B cell (primary cell): Measurements from ENCODE around the gene LCOR. TPM values are rescaled to one million over a fixed set of nuclear protein-coding genes. Genes with fewer than 3 reads are reported as not detected.

Experiments used
- ATAC-seq: fragments of 200-7000 bp; cut with Tn5 transposase; one replicate; pipeline ENCODE4 v1.10.0; 2021; ENCODE audit warnings: low read depth, mild to moderate bottlenecking, moderate number of reproducible peaks, moderate library complexity
- CTCF ChIA-PET: fragments of 350-600 bp; sonication (Branson Sonifier 250); formaldehyde crosslinking; loops from one replicate; lab custom pipeline; 2021; ENCODE audit warnings: antibody characterized with exemption, inconsistent platforms; lab: Charles Lee
- POLR2A ChIA-PET: fragments of 350-600 bp; sonication (Branson Sonifier 250); formaldehyde crosslinking; loops from one replicate; lab custom pipeline; 2021; ENCODE audit warnings: antibody characterized with exemption; lab: Charles Lee
- DNase-seq: peaks from one replicate; pipeline ENCODE4 v3.0.0; 2013
- H2AFZ ChIP-seq: 2 replicates; pipeline ENCODE4 v1.6.1; 2012; ENCODE audit warnings: mild to moderate bottlenecking, low read depth, low read length; ENCODE audit not compliant: insufficient read depth, poor library complexity, severe bottlenecking
- H3K27ac ChIP-seq, 2 donors: 1 replicate in 1 of 2; 2 replicates in 1 of 2; pipeline ENCODE4 v1.5.1; 2012 to 2013; ENCODE audit warnings: low read length in 2 of 2, mild to moderate bottlenecking in 2 of 2, moderate library complexity in 1 of 2
- H3K27me3 ChIP-seq, 4 experiments: fragments of 200-600 bp in 1 of 4; sonication (generic) in 1 of 4; replicated peaks in 1 of 4; 1 replicate in 2 of 4; 2 replicates in 2 of 4; pipeline versions ENCODE4 v1.6.1 to v1.7.0; 2013 to 2016; ENCODE audit warnings: low read length in 3 of 4, mild to moderate bottlenecking in 2 of 4, mixed read lengths in 1 of 4, moderate library complexity in 1 of 4; ENCODE audit not compliant: insufficient read depth in 4 of 4, control insufficient read depth in 3 of 4; ENCODE audit errors: control extremely low read depth in 1 of 4
- H3K36me3 ChIP-seq, 2 experiments: replicated peaks in 1 of 2; 1 replicate in 1 of 2; 2 replicates in 1 of 2; pipeline versions ENCODE4 v1.6.1 to v1.7.1; 2013; ENCODE audit warnings: low read length in 1 of 2; ENCODE audit not compliant: insufficient read depth in 2 of 2, control insufficient read depth in 1 of 2; ENCODE audit errors: control extremely low read depth in 1 of 2, extremely low read depth in 1 of 2
- H3K4me1 ChIP-seq, 2 donors: fragments of 200-600 bp in 1 of 2; sonication (generic) in 1 of 2; 1 replicate in 1 of 2; 2 replicates in 1 of 2; pipeline versions ENCODE4 v1.5.1 to v1.6.1; 2013 to 2017; ENCODE audit warnings: low read length in 2 of 2; ENCODE audit not compliant: control insufficient read depth in 2 of 2, insufficient read depth in 2 of 2
- H3K4me2 ChIP-seq: replicated peaks from 2 replicates; pipeline ENCODE3; 2012; ENCODE audit warnings: mild to moderate bottlenecking, low read depth, low read length; ENCODE audit not compliant: poor library complexity, severe bottlenecking
- H3K4me3 ChIP-seq, 5 experiments: fragments of 200-600 bp in 1 of 5; sonication (generic) in 1 of 5; 1 replicate in 3 of 5; 2 replicates in 2 of 5; pipeline versions ENCODE4 v1.5.1 to v1.7.0; 2011 to 2016; ENCODE audit warnings: low read length in 4 of 5, mild to moderate bottlenecking in 4 of 5, low read depth in 2 of 5, control low read depth in 1 of 5, moderate library complexity in 1 of 5; ENCODE audit not compliant: insufficient read depth in 1 of 5; ENCODE audit errors: control extremely low read depth in 1 of 5, extremely low read depth in 1 of 5
- H3K79me2 ChIP-seq: fragments of 200-600 bp; sonication (generic); one replicate; pipeline ENCODE4 v1.6.0; 2016; ENCODE audit warnings: low read length; ENCODE audit not compliant: control insufficient read depth, insufficient read depth
- H3K9ac ChIP-seq: fragments of 200-600 bp; sonication (generic); 2 replicates; pipeline ENCODE4 v1.6.1; 2017; ENCODE audit warnings: mild to moderate bottlenecking, low read length, moderate library complexity
- H3K9me3 ChIP-seq, 3 donors: one replicate each; pipeline versions ENCODE4 v1.6.1 to v1.7.1; 2013; ENCODE audit warnings: low read length in 2 of 3; ENCODE audit not compliant: control insufficient read depth in 2 of 3, insufficient read depth in 1 of 3; ENCODE audit errors: control extremely low read depth in 1 of 3
- H4K20me1 ChIP-seq: 2 replicates; pipeline ENCODE4 v1.6.0; 2012; ENCODE audit warnings: mild to moderate bottlenecking, low read length; ENCODE audit not compliant: insufficient read depth, control insufficient read depth, poor library complexity, severe bottlenecking
- H3K27ac Mint-ChIP-seq: one replicate; pipeline ENCODE4 v1.8.0; 2021; ENCODE audit warnings: mixed read lengths
- H3K27me3 Mint-ChIP-seq: one replicate; pipeline ENCODE4 v1.8.0; 2021; ENCODE audit warnings: mixed read lengths
- H3K4me1 Mint-ChIP-seq: one replicate; pipeline ENCODE4 v1.8.0; 2021; ENCODE audit warnings: mixed read lengths
- H3K4me3 Mint-ChIP-seq: one replicate; pipeline ENCODE4 v1.8.0; 2021; ENCODE audit warnings: mixed read lengths
- H3K9me3 Mint-ChIP-seq: one replicate; pipeline ENCODE4 v1.8.0; 2022; ENCODE audit warnings: mixed read lengths; ENCODE audit not compliant: insufficient read depth
- EZH2 ChIP-seq: IDR thresholded peaks from 2 replicates; pipeline ENCODE4 v1.6.1; 2012; ENCODE audit warnings: borderline replicate concordance, low read depth, mild to moderate bottlenecking, moderate library complexity, low read length; ENCODE audit not compliant: insufficient read depth, poor library complexity, severe bottlenecking
- WGBS: methylation state at CpG from one replicate; pipeline ENCODE4 v1.1.5; 2013; ENCODE audit warnings: missing lambda C conversion rate; ENCODE audit not compliant: insufficient coverage; 5-methylcytosine and 5-hydroxymethylcytosine counted together
- intact Hi-C: fragments of 100-400 bp; cut with micrococcal nuclease; formaldehyde crosslinking; loops from one replicate; pipeline ENCODE4 v1.10.0; 2022
- polyA plus RNA-seq: library from polyadenylated mRNA; depleted of rRNA; stranded (reverse); fragments of >200 nt; gene quantifications from 2 replicates; pipeline ENCODE4 v1.2.3, GENCODE V29; 2012
- total RNA-seq, 2 donors: library from RNA; stranded (reverse); fragments of 120-200 nt in 1 of 2; gene quantifications; 1 replicate in 1 of 2; 2 replicates in 1 of 2; pipeline versions ENCODE4 v1.2.3 to v1.2.4, GENCODE V29; 2013 to 2022
- TF ChIP-seq, protein P1 (sequence below): fragments of 200-600 bp; IDR thresholded peaks from one replicate; pipeline ENCODE4 v1.8.0; 2022; ENCODE audit warnings: antibody characterized with exemption, mild to moderate bottlenecking

LCOR gene
- total and polyA plus RNA-seq, 2 donors (not counting 1 experiment from before 2014, with no cell fraction given) = 5.1 to 70.0 TPM

GRCh38 chr10:97016728-97017473, 184.8 kb downstream of the LCOR start:
- no peaks in the 10 kb centered on the region for H3K9me3 Mint-ChIP-seq
- intact Hi-C loops = no loop called here
- ATAC-seq (peak; percentile 24), DNase-seq (no peak)
- peak overlapping the region; percentile 58 for H3K4me2 ChIP-seq
- no peaks in the 10 kb centered on the region for H3K36me3 ChIP-seq
- H3K4me3 Mint-ChIP-seq = peak overlapping the region; percentile 70
- peak overlapping the region; percentile 27 for H2AFZ ChIP-seq
- peaks cover 4 to 12% of the 10 kb centered on the region in 2 donors for H3K4me1 ChIP-seq
- ChIA-PET POLR2A (no interaction called here), CTCF (interaction anchor here (0.7 to 2.3 kb wide), 5 partner anchors 9 to 193 kb away, joined by 3 to 8 read pairs (median 4); no protein-coding TSS in a partner anchor)
- H3K79me2 ChIP-seq = no peaks in the 10 kb centered on the region
- no peaks in the 10 kb centered on the region for H3K9me3 ChIP-seq
- peaks cover 7% of the 10 kb centered on the region for H3K27me3 Mint-ChIP-seq
- TF ChIP-seq EZH2 = no peak
- TF ChIP-seq, protein P1, sequence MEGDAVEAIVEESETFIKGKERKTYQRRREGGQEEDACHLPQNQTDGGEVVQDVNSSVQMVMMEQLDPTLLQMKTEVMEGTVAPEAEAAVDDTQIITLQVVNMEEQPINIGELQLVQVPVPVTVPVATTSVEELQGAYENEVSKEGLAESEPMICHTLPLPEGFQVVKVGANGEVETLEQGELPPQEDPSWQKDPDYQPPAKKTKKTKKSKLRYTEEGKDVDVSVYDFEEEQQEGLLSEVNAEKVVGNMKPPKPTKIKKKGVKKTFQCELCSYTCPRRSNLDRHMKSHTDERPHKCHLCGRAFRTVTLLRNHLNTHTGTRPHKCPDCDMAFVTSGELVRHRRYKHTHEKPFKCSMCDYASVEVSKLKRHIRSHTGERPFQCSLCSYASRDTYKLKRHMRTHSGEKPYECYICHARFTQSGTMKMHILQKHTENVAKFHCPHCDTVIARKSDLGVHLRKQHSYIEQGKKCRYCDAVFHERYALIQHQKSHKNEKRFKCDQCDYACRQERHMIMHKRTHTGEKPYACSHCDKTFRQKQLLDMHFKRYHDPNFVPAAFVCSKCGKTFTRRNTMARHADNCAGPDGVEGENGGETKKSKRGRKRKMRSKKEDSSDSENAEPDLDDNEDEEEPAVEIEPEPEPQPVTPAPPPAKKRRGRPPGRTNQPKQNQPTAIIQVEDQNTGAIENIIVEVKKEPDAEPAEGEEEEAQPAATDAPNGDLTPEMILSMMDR = no peak
- peak overlapping the region; percentile 23 for H3K9ac ChIP-seq
- H3K4me3 ChIP-seq = no peak overlapping the region
- H3K27me3 ChIP-seq = peaks cover 0 to 3% (median 0%) of the 10 kb centered on the region in 4 experiments
- 23% methylated on average over 12 of the region's 15 CpGs for WGBS
- H4K20me1 ChIP-seq = no peaks in the 10 kb centered on the region
- H3K27ac ChIP-seq = no peak overlapping the region
- peaks cover 13% of the 10 kb centered on the region for H3K4me1 Mint-ChIP-seq
- no peak overlapping the region for H3K27ac Mint-ChIP-seq

DNA sequence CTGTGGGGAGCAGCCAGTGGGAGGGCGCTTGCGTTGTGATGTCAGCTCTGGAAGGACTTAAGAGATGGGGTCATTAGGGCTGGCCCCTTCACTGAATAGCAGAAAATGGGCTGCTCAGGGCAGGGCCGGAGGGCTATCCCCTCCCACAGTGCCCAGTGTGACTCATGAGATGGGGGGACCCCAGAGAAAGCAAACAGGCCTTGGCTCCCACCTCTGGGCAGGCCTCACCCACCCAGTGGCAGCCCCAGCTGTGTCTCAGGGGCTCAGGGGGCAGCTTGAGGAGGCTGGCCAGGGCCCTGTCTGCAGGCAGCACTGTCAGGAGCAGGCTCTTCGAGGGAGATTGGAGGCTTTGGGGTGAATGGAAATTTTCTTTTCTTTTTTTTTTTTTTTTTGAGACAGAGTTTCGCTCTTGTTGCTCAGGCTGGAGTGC, 185.4 kb downstream of the LCOR start:
- ATAC-seq = no peak
- POLR2A ChIA-PET = no interaction called here
- H3K27ac ChIP-seq = no peak overlapping the region
- DNase-seq = no peak
- no peak overlapping the region for H3K4me3 ChIP-seq
- H3K4me2 ChIP-seq = no peak overlapping the region
- H2AFZ ChIP-seq = no peak overlapping the region
- no peaks in the 10 kb centered on the region for H4K20me1 ChIP-seq
- H3K9ac ChIP-seq = no peak overlapping the region
- peaks cover 7% of the 10 kb centered on the region for H3K27me3 Mint-ChIP-seq
- no peak overlapping the region for H3K27ac Mint-ChIP-seq
- 92% methylated on average over 4 of the region's 5 CpGs for WGBS
- CTCF ChIA-PET = interaction anchor here (0.7 to 2.3 kb wide), 2 partner anchors 8 to 55 kb away, joined by 3 to 8 read pairs; no protein-coding TSS in a partner anchor
- H3K9me3 Mint-ChIP-seq = no peaks in the 10 kb centered on the region
- H3K4me1 ChIP-seq = peaks cover 4 to 12% of the 10 kb centered on the region in 2 donors
- peak overlapping the region; percentile 70 for H3K4me3 Mint-ChIP-seq
- intact Hi-C loops = no loop called here
- no peaks in the 10 kb centered on the region for H3K36me3 ChIP-seq
- H3K79me2 ChIP-seq = no peaks in the 10 kb centered on the region
- peaks cover 14% of the 10 kb centered on the region for H3K4me1 Mint-ChIP-seq
- TF ChIP-seq, protein P1 = no peak
- TF ChIP-seq EZH2 = no peak
- H3K27me3 ChIP-seq = peaks cover 0 to 3% (median 0%) of the 10 kb centered on the region in 4 experiments
- no peaks in the 10 kb centered on the region for H3K9me3 ChIP-seq
